GM12872 (cell line): Measurements from ENCODE around the gene RPS6KA2.

Experiments
- TF ChIP-seq, protein P1 (sequence below): IDR thresholded peaks from 3 replicates; pipeline ENCODE4 v1.5.1; 2011; ENCODE audit warnings: low read depth, mild to moderate bottlenecking, low read length, moderate library complexity; ENCODE audit not compliant: insufficient read depth

Gene RPS6KA2

DNA sequence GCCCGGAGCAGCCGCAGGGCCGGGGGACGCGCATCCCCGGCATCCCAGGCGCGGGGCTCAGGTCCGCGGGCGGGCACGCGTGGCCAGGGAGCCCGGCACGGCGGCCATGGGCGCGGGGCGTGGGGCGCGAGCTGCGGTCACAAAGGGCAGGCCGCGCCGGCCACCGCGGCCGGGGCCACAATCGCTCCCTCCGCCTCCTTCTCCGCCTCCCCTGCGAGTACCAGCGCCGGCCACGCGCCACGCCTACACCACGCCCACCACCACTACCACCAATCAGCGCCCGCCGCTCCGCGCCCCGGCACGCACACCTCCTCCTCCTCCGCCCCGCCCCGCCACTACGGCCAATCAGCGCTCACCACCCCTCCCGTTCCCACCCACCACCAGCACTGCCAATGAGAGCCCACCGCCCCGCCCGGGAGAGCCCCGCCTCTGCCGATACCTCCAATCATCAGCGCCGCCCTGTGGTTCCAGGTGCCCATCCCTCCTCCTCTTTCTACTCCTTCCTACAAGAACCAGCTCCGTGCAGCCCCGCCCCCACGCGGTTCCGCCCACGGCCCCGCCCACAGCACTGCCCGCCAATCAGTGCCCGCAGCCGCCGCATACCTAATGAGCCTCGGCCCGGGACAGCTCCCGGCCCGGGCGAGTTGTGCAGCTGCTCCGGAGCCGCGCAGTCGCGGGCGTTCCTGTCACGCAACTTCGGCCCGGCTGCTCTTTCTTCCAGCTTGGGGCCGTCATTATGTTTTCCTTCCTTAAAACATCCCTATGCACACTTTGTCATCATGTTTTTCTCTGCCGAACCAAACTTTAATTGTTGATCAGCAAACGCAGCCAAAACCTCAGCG is at the start of gene RPS6KA2:
RPS6KA2 (minus strand) TSS at position 219 of the 842 bp plus-strand sequence. CDS start 232 bp downstream, outside the sequence.
- TF ChIP-seq, protein P1, sequence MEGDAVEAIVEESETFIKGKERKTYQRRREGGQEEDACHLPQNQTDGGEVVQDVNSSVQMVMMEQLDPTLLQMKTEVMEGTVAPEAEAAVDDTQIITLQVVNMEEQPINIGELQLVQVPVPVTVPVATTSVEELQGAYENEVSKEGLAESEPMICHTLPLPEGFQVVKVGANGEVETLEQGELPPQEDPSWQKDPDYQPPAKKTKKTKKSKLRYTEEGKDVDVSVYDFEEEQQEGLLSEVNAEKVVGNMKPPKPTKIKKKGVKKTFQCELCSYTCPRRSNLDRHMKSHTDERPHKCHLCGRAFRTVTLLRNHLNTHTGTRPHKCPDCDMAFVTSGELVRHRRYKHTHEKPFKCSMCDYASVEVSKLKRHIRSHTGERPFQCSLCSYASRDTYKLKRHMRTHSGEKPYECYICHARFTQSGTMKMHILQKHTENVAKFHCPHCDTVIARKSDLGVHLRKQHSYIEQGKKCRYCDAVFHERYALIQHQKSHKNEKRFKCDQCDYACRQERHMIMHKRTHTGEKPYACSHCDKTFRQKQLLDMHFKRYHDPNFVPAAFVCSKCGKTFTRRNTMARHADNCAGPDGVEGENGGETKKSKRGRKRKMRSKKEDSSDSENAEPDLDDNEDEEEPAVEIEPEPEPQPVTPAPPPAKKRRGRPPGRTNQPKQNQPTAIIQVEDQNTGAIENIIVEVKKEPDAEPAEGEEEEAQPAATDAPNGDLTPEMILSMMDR = no peak

DNA sequence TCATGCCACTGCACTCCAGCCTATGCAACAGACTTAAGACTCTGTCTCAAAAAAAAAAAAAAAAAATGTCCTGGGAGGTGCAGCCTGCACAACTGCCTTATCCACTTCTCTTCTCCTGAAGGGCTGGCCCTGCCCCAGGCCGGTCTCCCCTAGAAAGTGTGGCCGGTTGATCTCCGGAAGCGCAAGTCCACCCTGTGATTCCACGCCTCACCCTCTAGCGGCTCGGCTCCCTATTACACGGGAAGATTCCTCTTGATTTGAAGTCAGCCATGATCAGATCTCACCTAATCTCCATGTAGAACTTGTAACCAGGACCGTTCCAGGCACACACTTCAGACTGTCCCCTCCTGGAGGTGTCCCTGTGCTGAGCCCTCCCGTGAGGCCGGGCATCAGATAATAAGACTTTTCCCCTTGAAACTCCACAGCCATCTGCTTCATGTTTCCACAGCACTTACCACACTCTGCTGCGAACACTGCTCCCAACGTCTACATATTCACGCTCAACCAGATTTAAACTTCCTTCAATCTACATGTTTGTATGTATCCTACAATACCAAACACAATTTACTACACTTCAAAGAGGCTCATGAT is 49.3 kb upstream of the RPS6KA2 start:
- TF ChIP-seq, protein P1 = no peak

DNA sequence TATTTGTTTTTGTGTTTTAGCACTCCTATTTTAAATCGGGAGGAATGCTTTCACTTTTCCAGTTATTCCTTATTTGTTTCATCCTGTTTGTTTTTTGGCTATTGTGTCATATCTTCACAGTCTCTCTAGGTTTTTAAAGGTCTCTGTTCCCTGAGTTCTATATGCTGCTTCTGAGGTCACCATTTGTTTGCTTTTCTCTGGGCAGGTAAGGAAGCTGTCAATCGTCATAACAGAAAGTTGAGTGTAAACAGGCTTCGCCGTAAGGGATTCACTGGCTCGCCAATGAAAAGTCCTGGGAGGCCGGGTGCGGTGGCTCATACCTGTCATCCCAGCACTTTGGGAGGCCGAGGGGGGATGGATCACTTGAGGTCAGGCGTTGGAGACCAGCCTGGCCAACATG is 48.7 kb upstream of the RPS6KA2 start:
- TF ChIP-seq, protein P1 = no peak

DNA sequence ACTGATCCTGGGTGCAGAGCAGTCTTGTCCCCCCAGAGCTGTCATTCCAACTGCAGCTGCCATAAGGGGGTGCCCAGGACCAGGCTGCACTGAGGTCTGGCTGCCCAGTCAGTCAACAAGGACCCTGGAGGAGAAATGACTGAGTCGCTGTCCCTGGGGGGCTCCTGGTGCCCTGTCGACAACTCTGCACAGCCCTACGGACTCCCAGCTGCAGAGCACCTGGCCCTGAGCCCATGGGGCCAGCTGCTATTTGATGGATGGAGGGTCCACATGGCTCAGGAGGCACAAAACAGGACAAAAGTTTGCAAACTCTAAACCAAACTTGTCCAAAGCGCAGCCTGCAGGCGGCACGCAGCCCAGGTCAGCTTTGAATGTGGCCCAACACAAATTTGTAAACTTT is 46.3 kb upstream of the RPS6KA2 start:
- TF ChIP-seq, protein P1 = no peak

DNA sequence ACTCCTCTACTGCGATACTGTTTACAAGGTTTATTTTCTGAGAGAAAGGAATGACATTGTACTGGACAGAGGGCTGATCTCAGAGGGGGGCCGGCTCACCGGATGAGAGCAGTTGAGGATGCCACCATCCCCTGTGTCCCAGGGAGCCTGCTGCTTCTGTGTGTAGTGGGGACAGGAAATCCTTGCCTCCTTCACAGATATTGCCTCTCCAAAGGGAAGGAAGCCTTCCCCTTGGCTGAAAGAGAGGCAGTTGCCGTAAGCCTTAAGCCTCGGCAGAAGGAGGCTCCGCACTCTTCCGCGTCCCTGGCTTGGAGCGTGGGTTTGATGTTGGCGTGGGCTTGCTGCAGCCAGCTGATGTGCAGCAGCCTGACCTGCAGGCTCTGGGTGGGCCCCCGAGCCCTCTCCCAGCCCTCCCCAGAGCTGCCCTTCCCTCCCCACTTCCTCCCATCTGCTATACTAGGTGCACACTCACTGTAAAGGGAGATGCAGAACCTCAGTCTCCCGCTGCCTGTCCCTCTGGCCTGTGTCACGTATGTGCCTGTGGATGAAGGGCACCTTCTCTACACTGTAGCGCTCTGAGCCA is 45.7 kb upstream of the RPS6KA2 start:
- TF ChIP-seq, protein P1 = no peak

DNA sequence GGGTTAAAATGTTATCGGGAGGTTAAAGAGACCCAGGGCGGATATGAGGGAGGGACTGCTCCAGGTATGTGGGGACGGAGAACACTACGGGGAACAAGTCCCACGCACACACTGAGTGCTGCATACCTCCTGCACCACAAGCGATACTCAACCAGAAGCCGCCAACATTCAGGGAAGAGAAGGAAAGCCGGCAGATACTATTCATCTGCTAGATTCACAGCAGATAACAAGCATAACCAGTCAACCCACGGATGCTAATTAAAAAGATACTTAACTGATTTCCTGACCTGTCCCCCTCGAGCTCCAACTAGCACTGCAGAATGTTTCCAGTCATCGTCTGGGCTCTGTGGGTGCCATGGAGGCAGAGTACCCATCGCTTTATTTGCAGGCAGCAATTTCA is 45.1 kb upstream of the RPS6KA2 start:
- TF ChIP-seq, protein P1 = no peak

DNA sequence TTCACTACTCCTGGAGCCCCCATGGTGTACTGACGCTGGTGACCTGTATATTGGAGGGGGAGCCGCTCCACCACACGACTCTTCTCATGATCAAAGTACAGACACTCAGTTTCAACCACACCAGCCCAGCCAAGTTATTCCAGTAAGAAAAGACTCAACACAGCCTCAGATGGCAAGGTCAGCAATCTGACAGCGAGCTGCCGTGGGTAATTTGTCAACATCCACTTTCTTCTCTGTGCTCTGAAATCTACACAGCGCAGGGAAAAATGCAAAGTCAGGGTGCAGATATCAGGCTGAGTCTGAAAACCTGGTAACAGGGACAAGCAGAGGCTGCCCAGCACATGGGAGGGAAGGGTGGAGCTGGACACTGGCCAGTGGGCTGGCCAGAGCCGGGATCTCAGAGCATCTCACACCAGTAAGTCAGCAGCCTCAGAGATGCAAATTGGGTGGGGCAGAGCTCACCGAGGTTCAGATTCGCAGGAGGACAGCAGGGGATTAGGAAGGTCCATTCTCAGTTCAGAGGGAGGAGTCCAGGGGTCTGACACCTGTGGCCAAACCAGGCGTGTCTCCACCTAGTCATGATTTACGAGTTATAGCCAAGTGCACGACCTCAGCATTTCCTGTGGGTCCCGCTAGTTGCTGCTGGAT is 44.5 kb upstream of the RPS6KA2 start:
- TF ChIP-seq, protein P1 = no peak
